Measurements from ENCODE around the gene UBAC1. TPM values are rescaled to one million over a fixed set of nuclear protein-coding genes. Genes with fewer than 3 reads are reported as not detected.

Gene UBAC1
- total and polyA plus RNA-seq, 9 of the 15 experiments (the other 6 are each of a cell fraction or from before 2014, with no cell fraction given), result 94.0 to 399 (median 228) TPM

- TF ChIP-seq, protein P1, sequence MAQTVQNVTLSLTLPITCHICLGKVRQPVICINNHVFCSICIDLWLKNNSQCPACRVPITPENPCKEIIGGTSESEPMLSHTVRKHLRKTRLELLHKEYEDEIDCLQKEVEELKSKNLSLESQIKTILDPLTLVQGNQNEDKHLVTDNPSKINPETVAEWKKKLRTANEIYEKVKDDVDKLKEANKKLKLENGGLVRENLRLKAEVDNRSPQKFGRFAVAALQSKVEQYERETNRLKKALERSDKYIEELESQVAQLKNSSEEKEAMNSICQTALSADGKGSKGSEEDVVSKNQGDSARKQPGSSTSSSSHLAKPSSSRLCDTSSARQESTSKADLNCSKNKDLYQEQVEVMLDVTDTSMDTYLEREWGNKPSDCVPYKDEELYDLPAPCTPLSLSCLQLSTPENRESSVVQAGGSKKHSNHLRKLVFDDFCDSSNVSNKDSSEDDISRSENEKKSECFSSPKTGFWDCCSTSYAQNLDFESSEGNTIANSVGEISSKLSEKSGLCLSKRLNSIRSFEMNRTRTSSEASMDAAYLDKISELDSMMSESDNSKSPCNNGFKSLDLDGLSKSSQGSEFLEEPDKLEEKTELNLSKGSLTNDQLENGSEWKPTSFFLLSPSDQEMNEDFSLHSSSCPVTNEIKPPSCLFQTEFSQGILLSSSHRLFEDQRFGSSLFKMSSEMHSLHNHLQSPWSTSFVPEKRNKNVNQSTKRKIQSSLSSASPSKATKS (CRISPR knock-in tag; IDR thresholded peaks at IDR 0.05), result no peak
- TF ChIP-seq ELF4 (CRISPR knock-in tag; IDR thresholded peaks at IDR 0.05) (no peak), CBX1 (IDR thresholded peaks at IDR 0.05; ENCODE audit: low read depth) (no peak), TBP (optimal IDR thresholded peaks at IDR 0.05; ENCODE audit: low read depth, low read length) (no peak), SLC30A9 (CRISPR knock-in tag; IDR thresholded peaks at IDR 0.05) (no peak), SRSF9 (IDR thresholded peaks at IDR 0.05; ENCODE audit: borderline replicate concordance, low read depth, low read length) (no peak), KDM5B (IDR thresholded peaks at IDR 0.05; ENCODE audit: insufficient replicate concordance, low read depth, low read length) (no peak), FOXJ3 (CRISPR knock-in tag; IDR thresholded peaks at IDR 0.05) (peak; percentile 65), CREB3 (tag; conservative IDR thresholded peaks at IDR 0.05; ENCODE audit: low read depth) (0 out of 2 replicates have a peak, but pooled peaks have one; percentile 47), CBX3 (IDR thresholded peaks at IDR 0.05; ENCODE audit: borderline replicate concordance in 1 of 2, low read length in 2 of 2) (peak in 1 of 2 experiments; percentile 70; a peak in 1 of 3 replicates)
- TF ChIP-seq, protein P2, sequence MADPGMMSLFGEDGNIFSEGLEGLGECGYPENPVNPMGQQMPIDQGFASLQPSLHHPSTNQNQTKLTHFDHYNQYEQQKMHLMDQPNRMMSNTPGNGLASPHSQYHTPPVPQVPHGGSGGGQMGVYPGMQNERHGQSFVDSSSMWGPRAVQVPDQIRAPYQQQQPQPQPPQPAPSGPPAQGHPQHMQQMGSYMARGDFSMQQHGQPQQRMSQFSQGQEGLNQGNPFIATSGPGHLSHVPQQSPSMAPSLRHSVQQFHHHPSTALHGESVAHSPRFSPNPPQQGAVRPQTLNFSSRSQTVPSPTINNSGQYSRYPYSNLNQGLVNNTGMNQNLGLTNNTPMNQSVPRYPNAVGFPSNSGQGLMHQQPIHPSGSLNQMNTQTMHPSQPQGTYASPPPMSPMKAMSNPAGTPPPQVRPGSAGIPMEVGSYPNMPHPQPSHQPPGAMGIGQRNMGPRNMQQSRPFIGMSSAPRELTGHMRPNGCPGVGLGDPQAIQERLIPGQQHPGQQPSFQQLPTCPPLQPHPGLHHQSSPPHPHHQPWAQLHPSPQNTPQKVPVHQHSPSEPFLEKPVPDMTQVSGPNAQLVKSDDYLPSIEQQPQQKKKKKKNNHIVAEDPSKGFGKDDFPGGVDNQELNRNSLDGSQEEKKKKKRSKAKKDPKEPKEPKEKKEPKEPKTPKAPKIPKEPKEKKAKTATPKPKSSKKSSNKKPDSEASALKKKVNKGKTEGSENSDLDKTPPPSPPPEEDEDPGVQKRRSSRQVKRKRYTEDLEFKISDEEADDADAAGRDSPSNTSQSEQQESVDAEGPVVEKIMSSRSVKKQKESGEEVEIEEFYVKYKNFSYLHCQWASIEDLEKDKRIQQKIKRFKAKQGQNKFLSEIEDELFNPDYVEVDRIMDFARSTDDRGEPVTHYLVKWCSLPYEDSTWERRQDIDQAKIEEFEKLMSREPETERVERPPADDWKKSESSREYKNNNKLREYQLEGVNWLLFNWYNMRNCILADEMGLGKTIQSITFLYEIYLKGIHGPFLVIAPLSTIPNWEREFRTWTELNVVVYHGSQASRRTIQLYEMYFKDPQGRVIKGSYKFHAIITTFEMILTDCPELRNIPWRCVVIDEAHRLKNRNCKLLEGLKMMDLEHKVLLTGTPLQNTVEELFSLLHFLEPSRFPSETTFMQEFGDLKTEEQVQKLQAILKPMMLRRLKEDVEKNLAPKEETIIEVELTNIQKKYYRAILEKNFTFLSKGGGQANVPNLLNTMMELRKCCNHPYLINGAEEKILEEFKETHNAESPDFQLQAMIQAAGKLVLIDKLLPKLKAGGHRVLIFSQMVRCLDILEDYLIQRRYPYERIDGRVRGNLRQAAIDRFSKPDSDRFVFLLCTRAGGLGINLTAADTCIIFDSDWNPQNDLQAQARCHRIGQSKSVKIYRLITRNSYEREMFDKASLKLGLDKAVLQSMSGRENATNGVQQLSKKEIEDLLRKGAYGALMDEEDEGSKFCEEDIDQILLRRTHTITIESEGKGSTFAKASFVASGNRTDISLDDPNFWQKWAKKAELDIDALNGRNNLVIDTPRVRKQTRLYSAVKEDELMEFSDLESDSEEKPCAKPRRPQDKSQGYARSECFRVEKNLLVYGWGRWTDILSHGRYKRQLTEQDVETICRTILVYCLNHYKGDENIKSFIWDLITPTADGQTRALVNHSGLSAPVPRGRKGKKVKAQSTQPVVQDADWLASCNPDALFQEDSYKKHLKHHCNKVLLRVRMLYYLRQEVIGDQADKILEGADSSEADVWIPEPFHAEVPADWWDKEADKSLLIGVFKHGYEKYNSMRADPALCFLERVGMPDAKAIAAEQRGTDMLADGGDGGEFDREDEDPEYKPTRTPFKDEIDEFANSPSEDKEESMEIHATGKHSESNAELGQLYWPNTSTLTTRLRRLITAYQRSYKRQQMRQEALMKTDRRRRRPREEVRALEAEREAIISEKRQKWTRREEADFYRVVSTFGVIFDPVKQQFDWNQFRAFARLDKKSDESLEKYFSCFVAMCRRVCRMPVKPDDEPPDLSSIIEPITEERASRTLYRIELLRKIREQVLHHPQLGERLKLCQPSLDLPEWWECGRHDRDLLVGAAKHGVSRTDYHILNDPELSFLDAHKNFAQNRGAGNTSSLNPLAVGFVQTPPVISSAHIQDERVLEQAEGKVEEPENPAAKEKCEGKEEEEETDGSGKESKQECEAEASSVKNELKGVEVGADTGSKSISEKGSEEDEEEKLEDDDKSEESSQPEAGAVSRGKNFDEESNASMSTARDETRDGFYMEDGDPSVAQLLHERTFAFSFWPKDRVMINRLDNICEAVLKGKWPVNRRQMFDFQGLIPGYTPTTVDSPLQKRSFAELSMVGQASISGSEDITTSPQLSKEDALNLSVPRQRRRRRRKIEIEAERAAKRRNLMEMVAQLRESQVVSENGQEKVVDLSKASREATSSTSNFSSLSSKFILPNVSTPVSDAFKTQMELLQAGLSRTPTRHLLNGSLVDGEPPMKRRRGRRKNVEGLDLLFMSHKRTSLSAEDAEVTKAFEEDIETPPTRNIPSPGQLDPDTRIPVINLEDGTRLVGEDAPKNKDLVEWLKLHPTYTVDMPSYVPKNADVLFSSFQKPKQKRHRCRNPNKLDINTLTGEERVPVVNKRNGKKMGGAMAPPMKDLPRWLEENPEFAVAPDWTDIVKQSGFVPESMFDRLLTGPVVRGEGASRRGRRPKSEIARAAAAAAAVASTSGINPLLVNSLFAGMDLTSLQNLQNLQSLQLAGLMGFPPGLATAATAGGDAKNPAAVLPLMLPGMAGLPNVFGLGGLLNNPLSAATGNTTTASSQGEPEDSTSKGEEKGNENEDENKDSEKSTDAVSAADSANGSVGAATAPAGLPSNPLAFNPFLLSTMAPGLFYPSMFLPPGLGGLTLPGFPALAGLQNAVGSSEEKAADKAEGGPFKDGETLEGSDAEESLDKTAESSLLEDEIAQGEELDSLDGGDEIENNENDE (IDR thresholded peaks at IDR 0.05; ENCODE audit: low read depth, low read length), result no peak
These were observed 10.7 kb upstream of the UBAC1 start (continued) for GRCh38 chr9:135971892-135972291.
